DOHH2 (cell line): ENCODE measurements around the gene OBP2A.

Experiments used
- CTCF ChIP-seq: fragments of 200-600 bp; sonication (generic); IDR thresholded peaks from one replicate; pipeline ENCODE4 v1.5.1; 2014; ENCODE audit warnings: antibody characterized with exemption, mild to moderate bottlenecking, low read depth, low read length; ENCODE audit not compliant: poor library complexity, severe bottlenecking
- EZH2phosphoT487 ChIP-seq: fragments of 200-600 bp; sonication (generic); IDR thresholded peaks from 2 replicates; pipeline ENCODE4 v1.6.1; 2017; ENCODE audit warnings: borderline replicate concordance, mild to moderate bottlenecking, antibody characterized with exemption, low read length, moderate library complexity, mixed read lengths

DNA sequence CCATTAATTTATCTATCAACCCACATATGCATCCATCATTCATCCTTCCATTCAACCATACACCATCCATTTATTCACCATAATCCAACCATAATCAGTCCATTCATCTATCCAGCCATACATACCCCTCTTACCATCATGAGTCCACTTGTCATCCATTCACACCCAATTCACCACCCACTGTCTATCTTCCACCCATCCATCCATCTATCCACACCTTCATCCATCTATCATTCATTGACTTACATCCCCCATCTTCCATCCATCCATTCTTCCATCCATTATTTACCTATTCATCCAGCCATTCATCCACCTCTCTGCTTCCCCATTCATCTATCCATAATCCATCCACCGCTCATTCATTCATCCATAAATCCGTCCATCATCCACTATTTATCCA lies 33.4 kb downstream of the OBP2A start:
- TF ChIP-seq CTCF = no peak
- TF ChIP-seq EZH2phosphoT487 = no peak
